Measurements from ENCODE around the gene FLNB.

- TF ChIP-seq EZH2phosphoT487 (IDR thresholded peaks at IDR 0.05; ENCODE audit: insufficient read depth, low read depth) (no peak), EZH2 (IDR thresholded peaks at IDR 0.05; ENCODE audit: insufficient read depth, poor library complexity, severe bottlenecking) (no peak)
Observed at GRCh38 chr3:58175437-58176184, 167.4 kb downstream of the FLNB start.

All from GM23248 (cell line).